HEK293 (cell line): Measurements from ENCODE around the gene CHGA.

Experiments
- CTCF ChIP-seq: fragments of 450-650 bp; formaldehyde crosslinking; IDR thresholded peaks from 2 replicates; pipeline ENCODE4 v1.5.1; 2016; ENCODE audit warnings: missing biosample characterization, missing genetic modification characterization
- ZNF362 ChIP-seq: fragments of 450-650 bp; formaldehyde crosslinking; IDR thresholded peaks from 2 replicates; pipeline ENCODE4 v1.5.1; 2016; ENCODE audit warnings: missing biosample characterization, missing genetic modification characterization

GRCh38 chr14:92944976-92945375, 22.0 kb downstream of the CHGA start:
- TF ChIP-seq ZNF362 (tag by site-specific recombination): no peak
- TF ChIP-seq CTCF (tag by site-specific recombination): no peak
